K562 (cell line): ENCODE data around the gene RUNX3. TPM values are rescaled to one million over a fixed set of nuclear protein-coding genes. Genes with fewer than 3 reads are reported as not detected.
A peak's percentile ranks its signal among the peaks of the same experiment; 100 is the strongest.

Source experiments
- BRD4 ChIP-seq: fragments of 200-600 bp; sonication (generic); IDR thresholded peaks from 2 replicates; pipeline ENCODE4 v1.6.1; 2017; ENCODE audit warnings: inconsistent platforms
- CBX3 ChIP-seq, 2 experiments: IDR thresholded peaks; 1 replicate in 1 of 2; 2 replicates in 1 of 2; pipeline ENCODE4 v1.6.1; 2012; ENCODE audit warnings: inconsistent platforms in 2 of 2, low read length in 2 of 2, borderline replicate concordance in 1 of 2, control low read depth in 1 of 2
- E2F3 ChIP-seq: fragments of 250-450 bp; sonication (Bioruptor Pico); IDR thresholded peaks from 2 replicates; pipeline ENCODE4 v1.4.0; 2020; ENCODE audit warnings: mild to moderate bottlenecking
- ETS1 ChIP-seq: conservative IDR thresholded peaks from 2 replicates; pipeline ENCODE4 v1.6.1; 2011; ENCODE audit warnings: low read depth, mild to moderate bottlenecking, low read length; ENCODE audit not compliant: control insufficient read depth
- FOXA3 ChIP-seq, 2 experiments: fragments of 450-650 bp in 1 of 2; sonication (generic) in 1 of 2; formaldehyde crosslinking; IDR thresholded peaks in 1 of 2; conservative IDR thresholded peaks in 1 of 2; 2 replicates each; pipeline versions ENCODE4 v1.4.0 to v1.8.0; 2020 to 2022; ENCODE audit warnings: mild to moderate bottlenecking in 2 of 2, missing genetic modification reagents in 1 of 2
- HMGXB4 ChIP-seq: sonication (generic); formaldehyde crosslinking; IDR thresholded peaks from 2 replicates; pipeline ENCODE4 v1.8.1; 2023; ENCODE audit warnings: mild to moderate bottlenecking, missing genetic modification reagents
- HSF4 ChIP-seq: fragments of 250-450 bp; sonication (Bioruptor Pico); IDR thresholded peaks from 2 replicates; pipeline ENCODE4 v2.1.2; 2022; ENCODE audit warnings: mild to moderate bottlenecking, moderate library complexity, borderline replicate concordance
- KAT8 ChIP-seq: fragments of 450-650 bp; IDR thresholded peaks from 2 replicates; pipeline ENCODE4 v1.6.1; 2016; ENCODE audit warnings: low read depth, mild to moderate bottlenecking
- MEF2D ChIP-seq: conservative IDR thresholded peaks from 2 replicates; pipeline ENCODE4 v1.6.1; 2016; ENCODE audit warnings: low read depth, missing genetic modification characterization, missing compliant biosample characterization
- NCOA6 ChIP-seq: fragments of 450-650 bp; IDR thresholded peaks from 2 replicates; pipeline ENCODE4 v1.6.1; 2017; ENCODE audit warnings: mild to moderate bottlenecking
- RBM34 ChIP-seq: fragments of 200-400 bp; formaldehyde crosslinking; IDR thresholded peaks from 2 replicates; pipeline ENCODE4 v1.6.1; 2018; ENCODE audit warnings: low read length, borderline replicate concordance; ENCODE audit not compliant: insufficient read depth
- RFX7 ChIP-seq: fragments of 250-450 bp; sonication (Bioruptor Pico); IDR thresholded peaks from 2 replicates; pipeline ENCODE4 v1.5.1; 2021; ENCODE audit warnings: mild to moderate bottlenecking
- SAP30 ChIP-seq: fragments of 200-600 bp; sonication (generic); IDR thresholded peaks from 2 replicates; pipeline ENCODE4 v1.6.1; 2012; ENCODE audit warnings: borderline replicate concordance, low read depth, mild to moderate bottlenecking, moderate library complexity, low read length, control low read depth, inconsistent platforms; ENCODE audit not compliant: insufficient read depth, poor library complexity, severe bottlenecking
- SIN3A ChIP-seq, 2 experiments: fragments of 150-350 bp in 1 of 2; IDR thresholded peaks; 2 replicates each; pipeline ENCODE4 v1.6.1; 2011 to 2016; ENCODE audit warnings: borderline replicate concordance in 2 of 2, low read depth in 2 of 2, low read length in 2 of 2, mild to moderate bottlenecking in 2 of 2, moderate library complexity in 2 of 2; ENCODE audit not compliant: control insufficient read depth in 1 of 2
- SMARCB1 ChIP-seq: IDR thresholded peaks from 2 replicates; pipeline ENCODE4 v1.6.1; 2011; ENCODE audit warnings: improper control_type of control experiment, low read depth; ENCODE audit not compliant: insufficient read length
- SMARCE1 ChIP-seq: fragments of 450-650 bp; IDR thresholded peaks from 2 replicates; pipeline ENCODE4 v1.7.1; 2016; ENCODE audit warnings: mild to moderate bottlenecking
- TAF15 ChIP-seq: fragments of 200-400 bp; formaldehyde crosslinking; IDR thresholded peaks from 2 replicates; pipeline ENCODE4 v1.6.1; 2017; ENCODE audit warnings: mild to moderate bottlenecking, low read depth, low read length, moderate library complexity
- TAF9B ChIP-seq: fragments of 450-650 bp; IDR thresholded peaks from 2 replicates; pipeline ENCODE4 v1.6.1; 2018; ENCODE audit warnings: mild to moderate bottlenecking; ENCODE audit not compliant: partially characterized antibody
- USF1 ChIP-seq: sonication (generic); formaldehyde crosslinking; IDR thresholded peaks from 2 replicates; pipeline ENCODE4 v1.9.0; 2022; ENCODE audit warnings: mild to moderate bottlenecking, missing genetic modification reagents
- XRCC4 ChIP-seq: IDR thresholded peaks from one replicate; pipeline ENCODE4 v1.6.1; 2011; ENCODE audit not compliant: insufficient read depth, insufficient read length; ENCODE audit errors: extremely low read depth
- ZBTB12 ChIP-seq: fragments of 250-450 bp; sonication (Bioruptor Pico); IDR thresholded peaks from 2 replicates; pipeline ENCODE4 v1.4.0; 2020
- ZBTB8A ChIP-seq: fragments of 450-650 bp; IDR thresholded peaks from 2 replicates; pipeline ENCODE4 v1.6.1; 2018; ENCODE audit warnings: mild to moderate bottlenecking, moderate library complexity; ENCODE audit not compliant: partially characterized antibody
- ZFX ChIP-seq: sonication (generic); formaldehyde crosslinking; IDR thresholded peaks from 2 replicates; pipeline ENCODE4 v1.8.0; 2022; ENCODE audit warnings: mild to moderate bottlenecking, missing genetic modification reagents, moderate library complexity
- ZNF184 ChIP-seq: sonication (generic); formaldehyde crosslinking; IDR thresholded peaks from 2 replicates; pipeline ENCODE4 v1.5.0; 2020; ENCODE audit warnings: missing genetic modification reagents
- ZNF830 ChIP-seq: fragments of 250-450 bp; sonication (Bioruptor Pico); IDR thresholded peaks from 2 replicates; pipeline ENCODE4 v1.5.0; 2021; ENCODE audit warnings: mild to moderate bottlenecking
- ZSCAN29 ChIP-seq: fragments of 450-650 bp; IDR thresholded peaks from 2 replicates; pipeline ENCODE4 v1.6.1; 2017
- polyA plus RNA-seq, 8 experiments: library from polyadenylated mRNA; depleted of rRNA in 4 of 8; stranded (reverse) in 5 of 8; unstranded in 3 of 8; fragments of >200 nt; fragmentation: Nextera tagmentation in 2 of 8; fragmentation: Illumina TruSeq in 1 of 8; extraction: Ambion mirVana in 2 of 8; extraction: Trizol in 1 of 8; gene quantifications; 2 replicates each; pipeline versions ENCODE4 v1.2.1 to v1.2.3, GENCODE V29; 2011 to 2014; ENCODE audit warnings: inconsistent platforms in 1 of 8, missing spikeins in 1 of 8
- total RNA-seq, 7 experiments: library from RNA; depleted of rRNA in 6 of 7; stranded (reverse); fragments of >200 nt in 6 of 7; fragmentation: Illumina TruSeq in 2 of 7; extraction: Trizol in 2 of 7; gene quantifications; 2 replicates each; pipeline versions ENCODE4 v1.2.1 to v1.2.3, GENCODE V29; 2011 to 2021; ENCODE audit warnings: low replicate concordance in 1 of 7

Gene RUNX3
- total and polyA plus RNA-seq, 9 of the 15 experiments (the other 6 are each of a cell fraction or from before 2014, with no cell fraction given): 0.01 to 0.64 (median 0.09) TPM

GRCh38 chr1:24909388-24909898, 20.6 kb downstream of the RUNX3 start (continued):
- TF ChIP-seq ZBTB12 (CRISPR knock-in tag) (no peak), ZNF184 (CRISPR knock-in tag) (no peak), BRD4 (no peak), ZNF830 (CRISPR knock-in tag) (no peak), SAP30 (no peak), TAF15 (no peak), RBM34 (no peak), USF1 (CRISPR knock-in tag) (peak; percentile 82), ZFX (CRISPR knock-in tag) (no peak), E2F3 (CRISPR knock-in tag) (no peak), RFX7 (CRISPR knock-in tag) (no peak), MEF2D (tag) (no peak), FOXA3 (CRISPR knock-in tag; conservative IDR thresholded peaks at IDR 0.05 in 1 of 2, IDR thresholded peaks at IDR 0.05 in 1 of 2) (no peak), XRCC4 (no peak), KAT8 (no peak), CBX3 (IDR thresholded peaks at IDR 0.05; ENCODE audit: borderline replicate concordance in 1 of 2, low read length in 2 of 2) (peak in 1 of 2 experiments; percentile 88; a peak in 2 of 3 replicates), HSF4 (no peak), ZSCAN29 (no peak), ZBTB8A (no peak), HMGXB4 (no peak), TAF9B (no peak), NCOA6 (no peak), SMARCE1 (no peak), SMARCB1 (no peak), ETS1 (no peak), SIN3A (IDR thresholded peaks at IDR 0.05; ENCODE audit: borderline replicate concordance in 2 of 2, control insufficient read depth in 1 of 2, low read depth in 2 of 2, low read length in 2 of 2) (no peak)
